ENCODE measurements around the gene SLC52A1. TPM values are rescaled to one million over a fixed set of nuclear protein-coding genes. Genes with fewer than 3 reads are reported as not detected.
A peak's percentile ranks its signal among the peaks of the same experiment; 100 is the strongest.

SLC52A1 gene
- total RNA-seq, 1 donor from 2014 or later, result not detected

- peaks cover 32% of the 10 kb centered on the region for H3K27me3 ChIP-seq
- Mint-ChIP-seq H3K4me3 (peak overlapping the region; percentile 91), H3K27me3 (ENCODE audit: insufficient read depth, low read depth) (peaks cover 9% of the 10 kb centered on the region), H3K4me1 (peaks cover 10% of the 10 kb centered on the region), H3K9me3 (no peaks in the 10 kb centered on the region), H3K36me3 (peaks cover 16% of the 10 kb centered on the region), H3K27ac (no peak overlapping the region)
- peak overlapping the region; percentile 84 for H2AFZ ChIP-seq (replicated peaks)
- H3K4me2 ChIP-seq, result peak overlapping the region; percentile 93
- no peak overlapping the region for H3K27ac ChIP-seq
- no peak for TF ChIP-seq EZH2 (IDR thresholded peaks at IDR 0.05)
- TF ChIP-seq, protein P1, sequence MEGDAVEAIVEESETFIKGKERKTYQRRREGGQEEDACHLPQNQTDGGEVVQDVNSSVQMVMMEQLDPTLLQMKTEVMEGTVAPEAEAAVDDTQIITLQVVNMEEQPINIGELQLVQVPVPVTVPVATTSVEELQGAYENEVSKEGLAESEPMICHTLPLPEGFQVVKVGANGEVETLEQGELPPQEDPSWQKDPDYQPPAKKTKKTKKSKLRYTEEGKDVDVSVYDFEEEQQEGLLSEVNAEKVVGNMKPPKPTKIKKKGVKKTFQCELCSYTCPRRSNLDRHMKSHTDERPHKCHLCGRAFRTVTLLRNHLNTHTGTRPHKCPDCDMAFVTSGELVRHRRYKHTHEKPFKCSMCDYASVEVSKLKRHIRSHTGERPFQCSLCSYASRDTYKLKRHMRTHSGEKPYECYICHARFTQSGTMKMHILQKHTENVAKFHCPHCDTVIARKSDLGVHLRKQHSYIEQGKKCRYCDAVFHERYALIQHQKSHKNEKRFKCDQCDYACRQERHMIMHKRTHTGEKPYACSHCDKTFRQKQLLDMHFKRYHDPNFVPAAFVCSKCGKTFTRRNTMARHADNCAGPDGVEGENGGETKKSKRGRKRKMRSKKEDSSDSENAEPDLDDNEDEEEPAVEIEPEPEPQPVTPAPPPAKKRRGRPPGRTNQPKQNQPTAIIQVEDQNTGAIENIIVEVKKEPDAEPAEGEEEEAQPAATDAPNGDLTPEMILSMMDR (IDR thresholded peaks at IDR 0.05), result no peak
- TF ChIP-seq EZH2phosphoT487 (IDR thresholded peaks at IDR 0.05), result no peak
- peaks cover 23% of the 10 kb centered on the region for H3K79me2 ChIP-seq (ENCODE audit: low read depth)
- H3K9me3 ChIP-seq (ENCODE audit: low read depth), result no peaks in the 10 kb centered on the region
- H3K9ac ChIP-seq, result peak overlapping the region; percentile 20
- no peaks in the 10 kb centered on the region for H3K36me3 ChIP-seq
- H4K20me1 ChIP-seq (ENCODE audit: low read depth), result peaks cover 18% of the 10 kb centered on the region
- peaks cover 16% of the 10 kb centered on the region for H3K4me1 ChIP-seq
- no peaks in the 10 kb centered on the region for H3F3A ChIP-seq (ENCODE audit: low read depth)
- DNase-seq (ENCODE audit: low spot score), result peak; percentile 90
- peak overlapping the region; percentile 92 for H3K4me3 ChIP-seq
These were observed 37.0 kb downstream of the SLC52A1 start for GRCh38 chr17:4998027-4998731.

- H4K20me1 ChIP-seq (ENCODE audit: low read depth), result peaks cover 18% of the 10 kb centered on the region
- H3F3A ChIP-seq (ENCODE audit: low read depth), result no peaks in the 10 kb centered on the region
- peaks cover 16% of the 10 kb centered on the region for H3K4me1 ChIP-seq
- Mint-ChIP-seq H3K9me3 (no peaks in the 10 kb centered on the region), H3K36me3 (peaks cover 16% of the 10 kb centered on the region), H3K4me3 (peak within 1 kb of the TSS; percentile 91), H3K4me1 (peaks cover 10% of the 10 kb centered on the region), H3K27ac (no peak within 1 kb of the TSS), H3K27me3 (ENCODE audit: insufficient read depth, low read depth) (peaks cover 12% of the 10 kb centered on the region)
- H3K79me2 ChIP-seq (ENCODE audit: low read depth), result peaks cover 23% of the 10 kb centered on the region
- peaks cover 32% of the 10 kb centered on the region for H3K27me3 ChIP-seq
- DNase-seq (ENCODE audit: low spot score), result peak; percentile 96
- H2AFZ ChIP-seq (replicated peaks), result peak within 1 kb of the TSS; percentile 98
- peak; percentile 41 for TF ChIP-seq EZH2 (IDR thresholded peaks at IDR 0.05)
- TF ChIP-seq, protein P1 (IDR thresholded peaks at IDR 0.05), result no peak
- TF ChIP-seq EZH2phosphoT487 (IDR thresholded peaks at IDR 0.05), result peak; percentile 31
- H3K9me3 ChIP-seq (ENCODE audit: low read depth), result no peaks in the 10 kb centered on the region
- H3K9ac ChIP-seq, result peak within 1 kb of the TSS; percentile 20
- H3K4me3 ChIP-seq, result peak within 1 kb of the TSS; percentile 92
- H3K4me2 ChIP-seq, result peak within 1 kb of the TSS; percentile 93
- peak within 1 kb of the TSS; percentile 85 for H3K27ac ChIP-seq
- H3K36me3 ChIP-seq, result no peaks in the 10 kb centered on the region
These were observed 37.8 kb downstream of the SLC52A1 start, which contains the start of the genes INCA1 and KIF1C for GRCh38 chr17:4997302-4998026. Gene INCA1, minus strand, starts transcription at chr17:4997522. Its CDS starts 3,085 bp downstream, at chr17:4994437. Gene KIF1C, plus strand, starts transcription at chr17:4997950. Its CDS starts 2,297 bp downstream, at chr17:5000247.

DNA sequence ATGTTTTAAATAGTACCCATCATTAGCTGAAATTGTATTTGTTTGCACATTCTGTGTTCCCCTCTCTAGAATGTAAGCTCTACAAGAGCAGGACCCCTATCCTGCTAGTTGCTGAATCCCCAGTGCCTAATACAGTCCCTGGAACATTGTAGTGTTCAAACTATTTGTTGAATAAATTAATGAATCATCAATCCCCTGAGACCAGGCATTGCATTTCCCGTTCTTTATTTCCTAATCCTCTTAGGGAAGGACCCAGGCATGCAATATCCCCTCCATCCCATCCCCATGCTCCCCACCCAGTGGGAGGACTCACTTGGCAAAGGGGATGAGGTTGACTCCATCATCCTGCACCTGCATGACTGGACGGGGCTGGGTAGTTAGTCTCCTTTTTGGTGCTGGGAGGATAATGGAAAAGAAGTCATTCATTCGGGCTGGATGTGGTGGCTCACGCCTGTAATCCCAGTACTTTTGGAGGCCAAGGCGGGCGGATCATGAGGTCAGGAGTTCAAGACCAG is 41.1 kb downstream of the SLC52A1 start:
- H3K79me2 ChIP-seq (ENCODE audit: low read depth), result peaks cover 11% of the 10 kb centered on the region
- peaks cover 39% of the 10 kb centered on the region for H3K27me3 ChIP-seq
- H3K4me1 ChIP-seq, result peaks cover 10% of the 10 kb centered on the region
- H3K27ac ChIP-seq, result no peak overlapping the region
- Mint-ChIP-seq H3K27ac (no peak overlapping the region), H3K4me3 (no peak overlapping the region), H3K4me1 (peaks cover 9% of the 10 kb centered on the region), H3K36me3 (no peaks in the 10 kb centered on the region), H3K27me3 (ENCODE audit: insufficient read depth, low read depth) (peaks cover 18% of the 10 kb centered on the region), H3K9me3 (no peaks in the 10 kb centered on the region)
- H3K9ac ChIP-seq, result no peak overlapping the region
- H3K36me3 ChIP-seq, result no peaks in the 10 kb centered on the region
- H4K20me1 ChIP-seq (ENCODE audit: low read depth), result peaks cover 5% of the 10 kb centered on the region
- H3K4me3 ChIP-seq, result no peak overlapping the region
- no peak overlapping the region for H2AFZ ChIP-seq (replicated peaks)
- TF ChIP-seq, protein P1 (IDR thresholded peaks at IDR 0.05), result no peak
- TF ChIP-seq EZH2 (IDR thresholded peaks at IDR 0.05), result no peak
- no peak for TF ChIP-seq EZH2phosphoT487 (IDR thresholded peaks at IDR 0.05)
- H3K9me3 ChIP-seq (ENCODE audit: low read depth), result no peaks in the 10 kb centered on the region
- H3F3A ChIP-seq (ENCODE audit: low read depth), result no peaks in the 10 kb centered on the region
- no peak overlapping the region for H3K4me2 ChIP-seq
- no peak for DNase-seq (ENCODE audit: low spot score)

Measured in neural progenitor cell (in vitro differentiated cells).